GM12892 (cell line): ENCODE results near the gene FMC1.
"Not testable (repeated sequence)": the region's sequence is repeated elsewhere in the genome, so short reads cannot be mapped to it uniquely, and the experiment has no call there.

Experiments
- POLR2A ChIP-seq: IDR thresholded peaks from 2 replicates; pipeline ENCODE4 v1.6.1; 2011; ENCODE audit warnings: low read depth, low read length, control low read depth
- POLR2AphosphoS5 ChIP-seq: IDR thresholded peaks from 2 replicates; pipeline ENCODE4 v1.6.1; 2011; ENCODE audit warnings: low read depth, low read length, control low read depth
- TAF1 ChIP-seq: IDR thresholded peaks from 2 replicates; pipeline ENCODE4 v1.6.1; 2011; ENCODE audit warnings: low read depth, mild to moderate bottlenecking, control low read depth, low read length, borderline replicate concordance

- TF ChIP-seq POLR2A, POLR2AphosphoS5, TAF1: not testable (repeated sequence)
Measured at GRCh38 chr7:139324709-139325108, 16.4 kb upstream of the FMC1 start.
